ENCODE data around the gene COL23A1. TPM values are rescaled to one million over a fixed set of nuclear protein-coding genes. Genes with fewer than 3 reads are reported as not detected.

The COL23A1 gene
- total and polyA plus RNA-seq, 4 donors: 0.36 to 1.5 (median 1.1) TPM; not detected in 1

- H3K9me3 ChIP-seq (ENCODE audit: control insufficient read depth, low read length): no peaks in the 10 kb centered on the region
- peak; percentile 33 to 41 for DNase-seq
- WGBS, 2 donors: 90 to 92% methylated on average over 7 of the region's 7 CpGs
- H3K36me3 ChIP-seq (ENCODE audit: control insufficient read depth in 1 of 2, insufficient read depth in 2 of 2, low read length in 1 of 2): no peaks in the 10 kb centered on the region
- no peak overlapping the region for H3K27ac ChIP-seq (ENCODE audit: low read depth in 1 of 2, low read length in 2 of 2)
- ATAC-seq (ENCODE audit: low FRiP score): no peak
- intact Hi-C loops (cut with DNase I): no loop called here
- no peak overlapping the region for H3K4me3 ChIP-seq (ENCODE audit: low read length in 2 of 2)
- no peaks in the 10 kb centered on the region for H3K27me3 ChIP-seq (ENCODE audit: control insufficient read depth in 1 of 2, insufficient read depth in 2 of 2, low read length in 1 of 2)
- H3K4me1 ChIP-seq (ENCODE audit: control insufficient read depth in 1 of 2, insufficient read depth in 2 of 2, low read length in 2 of 2): no peaks in the 10 kb centered on the region
These were observed 197.8 kb downstream of the COL23A1 start for GRCh38 chr5:178392386-178392785.

GRCh38 chr5:178391480-178391879 lies 198.7 kb downstream of the COL23A1 start:
- 68 to 75% methylated on average over 4 of the region's 4 CpGs for WGBS, 2 donors

DNA sequence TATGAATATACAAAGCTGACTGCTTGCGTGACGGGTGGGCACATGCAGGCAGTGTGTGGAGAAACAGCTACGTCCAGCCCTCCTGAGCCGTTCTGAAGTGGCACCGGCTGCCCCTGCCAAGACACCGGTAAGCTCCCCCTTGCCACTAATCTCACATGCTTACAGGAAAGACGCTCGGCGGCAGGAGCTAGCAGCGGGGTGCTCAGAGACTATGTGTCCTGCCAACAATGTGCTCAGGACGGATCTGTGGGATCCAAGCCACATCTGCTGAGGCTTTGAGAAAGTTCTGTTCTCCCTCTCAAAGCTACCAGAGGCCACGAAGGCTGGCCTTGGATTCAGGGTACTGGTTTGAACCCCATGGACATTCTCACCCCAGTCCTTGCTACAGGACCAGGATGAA lies 200.4 kb downstream of the COL23A1 start:
- H3K9me3 ChIP-seq (ENCODE audit: control insufficient read depth, low read length): no peaks in the 10 kb centered on the region
- no peaks in the 10 kb centered on the region for H3K4me1 ChIP-seq (ENCODE audit: control insufficient read depth in 1 of 2, insufficient read depth in 2 of 2, low read length in 2 of 2)
- no peak overlapping the region for H3K27ac ChIP-seq (ENCODE audit: low read depth in 1 of 2, low read length in 2 of 2)
- WGBS, 2 donors: 38 to 40% methylated on average over 12 of the region's 12 CpGs
- no peaks in the 10 kb centered on the region for H3K27me3 ChIP-seq (ENCODE audit: control insufficient read depth in 1 of 2, insufficient read depth in 2 of 2, low read length in 1 of 2)
- H3K36me3 ChIP-seq (ENCODE audit: control insufficient read depth in 1 of 2, insufficient read depth in 2 of 2, low read length in 1 of 2): no peaks in the 10 kb centered on the region
- intact Hi-C loops (cut with DNase I): no loop called here
- no peak overlapping the region for H3K4me3 ChIP-seq (ENCODE audit: low read length in 2 of 2)
- DNase-seq (peak; percentile 30 to 60), ATAC-seq (ENCODE audit: low FRiP score) (no peak)

More at GRCh38 chr5:178391480-178391879, 198.7 kb downstream of the COL23A1 start:
- H3K36me3 ChIP-seq (ENCODE audit: control insufficient read depth in 1 of 2, insufficient read depth in 2 of 2, low read length in 1 of 2): no peaks in the 10 kb centered on the region
- no peak overlapping the region for H3K27ac ChIP-seq (ENCODE audit: low read depth in 1 of 2, low read length in 2 of 2)
- H3K9me3 ChIP-seq (ENCODE audit: control insufficient read depth, low read length): no peaks in the 10 kb centered on the region
- intact Hi-C loops (cut with DNase I): no loop called here
- no peak overlapping the region for H3K4me3 ChIP-seq (ENCODE audit: low read length in 2 of 2)
- no peaks in the 10 kb centered on the region for H3K27me3 ChIP-seq (ENCODE audit: control insufficient read depth in 1 of 2, insufficient read depth in 2 of 2, low read length in 1 of 2)
- H3K4me1 ChIP-seq (ENCODE audit: control insufficient read depth in 1 of 2, insufficient read depth in 2 of 2, low read length in 2 of 2): no peaks in the 10 kb centered on the region
- ATAC-seq (ENCODE audit: low FRiP score) (no peak), DNase-seq (no peak)

GRCh38 chr5:178389026-178389729 lies 201.0 kb downstream of the COL23A1 start:
- Histone ChIP-seq H3K4me1 (ENCODE audit: control insufficient read depth in 1 of 2, insufficient read depth in 2 of 2, low read length in 2 of 2) (no peaks in the 10 kb centered on the region), H3K36me3 (ENCODE audit: control insufficient read depth in 1 of 2, insufficient read depth in 2 of 2, low read length in 1 of 2) (no peaks in the 10 kb centered on the region), H3K4me3 (ENCODE audit: low read length in 2 of 2) (no peak overlapping the region), H3K9me3 (ENCODE audit: control insufficient read depth, low read length) (no peaks in the 10 kb centered on the region), H3K27ac (ENCODE audit: low read depth in 1 of 2, low read length in 2 of 2) (no peak overlapping the region), H3K27me3 (ENCODE audit: control insufficient read depth in 1 of 2, insufficient read depth in 2 of 2, low read length in 1 of 2) (no peaks in the 10 kb centered on the region)
- intact Hi-C loops (cut with DNase I): no loop called here
- peak; percentile 11 to 24 for DNase-seq
- 88 to 91% methylated on average over 8 of the region's 8 CpGs for WGBS, 2 donors
- ATAC-seq (ENCODE audit: low FRiP score): no peak

- no peaks in the 10 kb centered on the region for H3K4me1 ChIP-seq (ENCODE audit: control insufficient read depth in 1 of 2, insufficient read depth in 2 of 2, low read length in 2 of 2)
- H3K36me3 ChIP-seq (ENCODE audit: control insufficient read depth in 1 of 2, insufficient read depth in 2 of 2, low read length in 1 of 2): no peaks in the 10 kb centered on the region
- no peaks in the 10 kb centered on the region for H3K9me3 ChIP-seq (ENCODE audit: control insufficient read depth, low read length)
- no peak overlapping the region for H3K27ac ChIP-seq (ENCODE audit: low read depth in 1 of 2, low read length in 2 of 2)
- H3K4me3 ChIP-seq (ENCODE audit: low read length in 2 of 2): no peak overlapping the region
- no peaks in the 10 kb centered on the region for H3K27me3 ChIP-seq (ENCODE audit: control insufficient read depth in 1 of 2, insufficient read depth in 2 of 2, low read length in 1 of 2)
- peak; percentile 59 to 67 for DNase-seq
- no peak for ATAC-seq (ENCODE audit: low FRiP score)
- intact Hi-C loops (cut with DNase I): no loop called here
- WGBS, 2 donors: 86 to 93% methylated on average over 8 of the region's 8 CpGs
These were observed 201.7 kb downstream of the COL23A1 start for GRCh38 chr5:178388386-178389025.

- no peaks in the 10 kb centered on the region for H3K27me3 ChIP-seq (ENCODE audit: control insufficient read depth in 1 of 2, insufficient read depth in 2 of 2, low read length in 1 of 2)
- no peaks in the 10 kb centered on the region for H3K9me3 ChIP-seq (ENCODE audit: control insufficient read depth, low read length)
- WGBS, 2 donors: 93 to 96% methylated on average over 7 of the region's 7 CpGs
- no peak overlapping the region for H3K27ac ChIP-seq (ENCODE audit: low read depth in 1 of 2, low read length in 2 of 2)
- no peak overlapping the region for H3K4me3 ChIP-seq (ENCODE audit: low read length in 2 of 2)
- H3K4me1 ChIP-seq (ENCODE audit: control insufficient read depth in 1 of 2, insufficient read depth in 2 of 2, low read length in 2 of 2): no peaks in the 10 kb centered on the region
- ATAC-seq (ENCODE audit: low FRiP score) (no peak), DNase-seq (peak in 1 of 2 donors; percentile 64)
- no peaks in the 10 kb centered on the region for H3K36me3 ChIP-seq (ENCODE audit: control insufficient read depth in 1 of 2, insufficient read depth in 2 of 2, low read length in 1 of 2)
- intact Hi-C loops (cut with DNase I): no loop called here
These were observed 202.4 kb downstream of the COL23A1 start for GRCh38 chr5:178387856-178388190.

DNA sequence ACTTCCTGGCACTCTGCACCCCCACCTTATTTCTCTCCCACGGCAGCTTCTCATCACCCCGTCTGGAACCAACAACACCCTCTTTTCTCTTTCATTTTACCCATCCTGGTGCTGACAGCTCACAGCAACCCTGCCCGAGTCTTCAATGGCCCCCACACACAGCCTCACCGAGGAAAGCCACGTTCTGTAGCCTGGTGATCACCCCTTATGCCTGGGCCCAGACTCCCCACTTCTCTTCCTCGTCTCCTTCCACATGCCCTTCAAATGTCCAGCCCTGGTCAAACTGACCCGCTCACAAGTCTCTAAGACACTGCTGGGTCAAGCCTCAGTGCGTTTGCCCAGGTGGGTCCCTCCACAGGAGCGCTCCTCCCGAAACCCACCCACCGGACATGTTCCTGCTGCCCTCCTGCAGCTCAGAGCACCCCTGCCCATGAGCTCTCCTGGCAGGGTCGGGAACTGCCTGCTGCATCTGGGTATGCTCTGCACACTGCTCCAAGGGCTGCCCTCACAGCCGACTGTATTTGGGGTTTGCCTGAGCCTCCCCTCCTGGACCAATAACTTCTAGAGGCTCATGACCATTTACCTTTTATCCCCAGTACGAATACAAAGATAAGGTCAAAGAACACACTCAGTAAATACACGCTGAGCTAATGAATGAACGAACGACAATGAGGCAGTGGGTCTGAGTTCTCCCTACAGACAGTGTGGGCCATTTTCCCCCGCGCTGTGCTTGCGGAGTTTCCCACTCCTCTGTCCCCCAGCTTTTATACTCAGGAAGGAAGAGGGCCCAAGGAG lies 202.9 kb downstream of the COL23A1 start:
- WGBS, 2 donors: 87 to 89% methylated on average over 20 of the region's 20 CpGs
- H3K27ac ChIP-seq (ENCODE audit: low read depth in 1 of 2, low read length in 2 of 2): no peak overlapping the region
- no peaks in the 10 kb centered on the region for H3K4me1 ChIP-seq (ENCODE audit: control insufficient read depth in 1 of 2, insufficient read depth in 2 of 2, low read length in 2 of 2)
- intact Hi-C loops (cut with DNase I): no loop called here
- no peaks in the 10 kb centered on the region for H3K9me3 ChIP-seq (ENCODE audit: control insufficient read depth, low read length)
- H3K4me3 ChIP-seq (ENCODE audit: low read length in 2 of 2): no peak overlapping the region
- no peaks in the 10 kb centered on the region for H3K36me3 ChIP-seq (ENCODE audit: control insufficient read depth in 1 of 2, insufficient read depth in 2 of 2, low read length in 1 of 2)
- ATAC-seq (ENCODE audit: low FRiP score) (no peak), DNase-seq (peak in 1 of 2 donors; percentile 44)
- no peaks in the 10 kb centered on the region for H3K27me3 ChIP-seq (ENCODE audit: control insufficient read depth in 1 of 2, insufficient read depth in 2 of 2, low read length in 1 of 2)

DNA sequence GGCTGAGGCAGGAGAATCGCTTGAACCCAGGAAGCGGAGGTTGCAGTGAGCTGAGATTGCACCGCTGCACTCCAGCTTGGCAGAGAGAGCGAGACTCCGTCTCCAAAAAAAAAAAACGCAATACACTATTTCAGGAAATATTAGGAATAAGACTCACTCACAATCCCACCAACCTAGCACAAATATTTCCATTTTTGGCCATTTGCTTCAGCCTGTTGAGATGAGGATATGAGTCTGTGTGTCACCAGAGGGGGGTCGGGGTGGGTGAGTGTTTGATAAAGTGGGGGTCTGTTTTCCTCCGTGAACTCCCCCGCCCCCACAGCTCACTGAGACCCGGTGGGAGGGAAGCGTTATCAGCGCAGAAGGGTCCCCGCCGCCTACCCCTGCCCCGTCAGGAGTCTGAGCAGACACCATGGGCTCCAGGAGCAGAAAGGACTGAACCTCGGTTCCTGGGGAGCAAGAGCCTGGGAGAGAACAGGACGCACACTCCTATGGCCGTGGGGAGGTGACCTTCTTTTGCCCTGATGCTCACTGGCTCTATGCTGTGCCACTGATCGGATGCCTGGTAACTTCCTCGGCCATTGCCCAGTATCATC lies 203.8 kb downstream of the COL23A1 start:
- no peaks in the 10 kb centered on the region for H3K9me3 ChIP-seq (ENCODE audit: control insufficient read depth, low read length)
- 32% methylated on average over 20 of the region's 20 CpGs for WGBS, 2 donors
- no peak overlapping the region for H3K27ac ChIP-seq (ENCODE audit: low read depth in 1 of 2, low read length in 2 of 2)
- H3K4me1 ChIP-seq (ENCODE audit: control insufficient read depth in 1 of 2, insufficient read depth in 2 of 2, low read length in 2 of 2): no peaks in the 10 kb centered on the region
- ATAC-seq (ENCODE audit: low FRiP score): no peak
- H3K4me3 ChIP-seq (ENCODE audit: low read length in 2 of 2): no peak overlapping the region
- H3K36me3 ChIP-seq (ENCODE audit: control insufficient read depth in 1 of 2, insufficient read depth in 2 of 2, low read length in 1 of 2): no peaks in the 10 kb centered on the region
- H3K27me3 ChIP-seq (ENCODE audit: control insufficient read depth in 1 of 2, insufficient read depth in 2 of 2, low read length in 1 of 2): no peaks in the 10 kb centered on the region
- DNase-seq: peak in 1 of 2 donors; percentile 70
- intact Hi-C loops (cut with DNase I): no loop called here
